ENCODE results near the gene CREBL2.
"Not testable (repeated sequence)": the region's sequence is repeated elsewhere in the genome, so short reads cannot be mapped to it uniquely, and the experiment has no call there.

Gene CREBL2

GRCh38 chr12:12611512-12612306, at the start of gene CREBL2:
Gene CREBL2 (plus strand): TSS chr12:12611876. CDS start chr12:12612173, 297 bp downstream.
- peak; percentile 92 for DNase-seq (ENCODE audit: low spot score)

GRCh38 chr12:12562016-12562483, 49.6 kb upstream of the CREBL2 start:
- DNase-seq (ENCODE audit: low spot score): peak; percentile 15

- peak; percentile 90 for DNase-seq (ENCODE audit: low spot score)
Measured at GRCh38 chr12:12562585-12563261, 49.0 kb upstream of the CREBL2 start, which contains the start of gene DUSP16. Gene DUSP16 (minus strand): TSS chr12:12562863. CDS start chr12:12521098, 41,765 bp downstream.

GRCh38 chr12:12563290-12563928, 48.3 kb upstream of the CREBL2 start:
- no peak for DNase-seq (ENCODE audit: low spot score)

- DNase-seq (ENCODE audit: low spot score): no peak
Measured at GRCh38 chr12:12564911-12565310, 46.8 kb upstream of the CREBL2 start.

GRCh38 chr12:12565971-12566370, 45.7 kb upstream of the CREBL2 start:
- not testable (repeated sequence) for DNase-seq (ENCODE audit: low spot score)

GRCh38 chr12:12572659-12573058, 39.0 kb upstream of the CREBL2 start:
- DNase-seq (ENCODE audit: low spot score): no peak

- no peak for DNase-seq (ENCODE audit: low spot score)
Measured at GRCh38 chr12:12577786-12578185, 33.9 kb upstream of the CREBL2 start.

- DNase-seq (ENCODE audit: low spot score): not testable (repeated sequence)
Measured at GRCh38 chr12:12580716-12581115, 31.0 kb upstream of the CREBL2 start.

GRCh38 chr12:12582193-12582881, 29.3 kb upstream of the CREBL2 start:
- DNase-seq (ENCODE audit: low spot score): no peak

- peak; percentile 12 for DNase-seq (ENCODE audit: low spot score)
Measured at GRCh38 chr12:12582895-12583303, 28.8 kb upstream of the CREBL2 start.

- no peak for DNase-seq (ENCODE audit: low spot score)
Measured at GRCh38 chr12:12583510-12584178, 28.0 kb upstream of the CREBL2 start.

GRCh38 chr12:12585115-12585863, 26.4 kb upstream of the CREBL2 start:
- DNase-seq (ENCODE audit: low spot score): no peak

- DNase-seq (ENCODE audit: low spot score): no peak
Measured at GRCh38 chr12:12586879-12587675, 24.6 kb upstream of the CREBL2 start.

GRCh38 chr12:12587878-12588277, 23.8 kb upstream of the CREBL2 start:
- no peak for DNase-seq (ENCODE audit: low spot score)

GRCh38 chr12:12588436-12588835, 23.2 kb upstream of the CREBL2 start:
- not testable (repeated sequence) for DNase-seq (ENCODE audit: low spot score)

GRCh38 chr12:12590961-12591360, 20.7 kb upstream of the CREBL2 start:
- DNase-seq (ENCODE audit: low spot score): no peak

GRCh38 chr12:12592930-12593329, 18.7 kb upstream of the CREBL2 start:
- DNase-seq (ENCODE audit: low spot score): peak; percentile 64

GRCh38 chr12:12595929-12596328, 15.7 kb upstream of the CREBL2 start:
- not testable (repeated sequence) for DNase-seq (ENCODE audit: low spot score)

GRCh38 chr12:12596598-12596997, 15.1 kb upstream of the CREBL2 start:
- not testable (repeated sequence) for DNase-seq (ENCODE audit: low spot score)
